T-cell (primary cell): ENCODE measurements around the gene ZBTB21. TPM values are rescaled to one million over a fixed set of nuclear protein-coding genes. Genes with fewer than 3 reads are reported as not detected.

Experiments
- ATAC-seq, 4 experiments: fragments of 200-7000 bp in 3 of 4; fragments of 150-1000 bp in 1 of 4; cut with Tn5 transposase; replicated peaks in 1 of 4; 1 replicate in 3 of 4; 2 replicates in 1 of 4; pipeline ENCODE4 v1.10.0; 2021; ENCODE audit warnings: moderate library complexity in 3 of 4, mild to moderate bottlenecking in 2 of 4, moderate number of reproducible peaks in 1 of 4
- CTCF ChIA-PET, 2 donors: fragments of 300-600 bp; sonication (Branson Sonifier 250); formaldehyde crosslinking; loops; one replicate each; lab custom pipeline; 2022; ENCODE audit warnings: antibody characterized with exemption in 2 of 2; lab: Charles Lee
- POLR2A ChIA-PET, 2 donors: fragments of 300-600 bp; sonication (Branson Sonifier 250); formaldehyde crosslinking; loops; one replicate each; lab custom pipeline; 2022; ENCODE audit warnings: antibody characterized with exemption in 2 of 2; lab: Charles Lee
- DNase-seq, 35 experiments: peaks; one replicate each; pipeline versions ENCODE4 v3.0.0 to v3.0.0-alpha.2; 2013 to 2023
- H3K27ac ChIP-seq: one replicate; pipeline ENCODE4 v1.5.1; 2013; ENCODE audit warnings: low read length
- H3K27me3 ChIP-seq, 2 experiments: replicated peaks in 1 of 2; 1 replicate in 1 of 2; 2 replicates in 1 of 2; pipeline versions ENCODE4 v1.6.1 to v1.7.0; 2013; ENCODE audit warnings: low read length in 1 of 2, mixed read lengths in 1 of 2; ENCODE audit not compliant: control insufficient read depth in 2 of 2, insufficient read depth in 2 of 2; ENCODE audit errors: extremely low read depth in 1 of 2
- H3K36me3 ChIP-seq, 2 donors: 1 replicate in 1 of 2; 2 replicates in 1 of 2; pipeline versions ENCODE4 v1.6.1 to v1.7.0; 2013; ENCODE audit warnings: low read length in 1 of 2; ENCODE audit not compliant: control insufficient read depth in 2 of 2, insufficient read depth in 1 of 2; ENCODE audit errors: extremely low read depth in 1 of 2
- H3K4me1 ChIP-seq, 2 experiments: 1 replicate in 1 of 2; 2 replicates in 1 of 2; pipeline versions ENCODE4 v1.6.1 to v1.7.0; 2013; ENCODE audit warnings: low read length in 2 of 2, mixed read lengths in 1 of 2; ENCODE audit not compliant: insufficient read depth in 2 of 2, control insufficient read depth in 1 of 2; ENCODE audit errors: extremely low read depth in 1 of 2
- H3K4me3 ChIP-seq, 2 donors: 1 replicate in 1 of 2; 2 replicates in 1 of 2; pipeline versions ENCODE4 v1.5.1 to v1.7.0; 2013; ENCODE audit warnings: mild to moderate bottlenecking in 2 of 2, low read length in 1 of 2, moderate library complexity in 1 of 2; ENCODE audit not compliant: control insufficient read depth in 1 of 2; ENCODE audit errors: extremely low read depth in 1 of 2
- H3K9me3 ChIP-seq: 2 replicates; pipeline ENCODE4 v1.7.0; 2013
- H3K27ac Mint-ChIP-seq, 2 donors: one replicate each; pipeline ENCODE4 v1.8.0; 2020 to 2021; ENCODE audit warnings: mild to moderate bottlenecking in 2 of 2, mixed read lengths in 2 of 2
- H3K27me3 Mint-ChIP-seq, 2 donors: one replicate each; pipeline ENCODE4 v1.8.0; 2021 to 2022; ENCODE audit warnings: mixed read lengths in 2 of 2
- H3K36me3 Mint-ChIP-seq: one replicate; pipeline ENCODE4 v1.8.0; 2021; ENCODE audit warnings: mixed read lengths
- H3K4me1 Mint-ChIP-seq, 3 donors: one replicate each; pipeline ENCODE4 v1.8.0; 2020 to 2022; ENCODE audit warnings: mixed read lengths in 3 of 3, mild to moderate bottlenecking in 1 of 3
- H3K4me3 Mint-ChIP-seq, 3 donors: one replicate each; pipeline ENCODE4 v1.8.0; 2020 to 2022; ENCODE audit warnings: mild to moderate bottlenecking in 3 of 3, mixed read lengths in 3 of 3, moderate library complexity in 3 of 3
- H3K9me3 Mint-ChIP-seq, 3 donors: one replicate each; pipeline ENCODE4 v1.8.0; 2020 to 2022; ENCODE audit warnings: mixed read lengths in 3 of 3
- WGBS: methylation state at CpG from one replicate; pipeline ENCODE4 v1.1.5; 2013; ENCODE audit warnings: missing lambda C conversion rate; ENCODE audit not compliant: insufficient coverage; 5-methylcytosine and 5-hydroxymethylcytosine counted together
- total RNA-seq, 35 experiments: library from RNA in 6 of 35; stranded (reverse) in 6 of 35; fragments of 120-200 nt in 1 of 35; gene quantifications; one replicate each; pipeline versions ENCODE4 v1.2.1 to v1.2.4 and lab custom pipeline; 2013 to 2026

The ZBTB21 gene
- total RNA-seq, 5 donors from 2014 or later (not counting 1 experiment from before 2014, with no cell fraction given) = 17.6 to 119 (median 25.9) TPM

DNA sequence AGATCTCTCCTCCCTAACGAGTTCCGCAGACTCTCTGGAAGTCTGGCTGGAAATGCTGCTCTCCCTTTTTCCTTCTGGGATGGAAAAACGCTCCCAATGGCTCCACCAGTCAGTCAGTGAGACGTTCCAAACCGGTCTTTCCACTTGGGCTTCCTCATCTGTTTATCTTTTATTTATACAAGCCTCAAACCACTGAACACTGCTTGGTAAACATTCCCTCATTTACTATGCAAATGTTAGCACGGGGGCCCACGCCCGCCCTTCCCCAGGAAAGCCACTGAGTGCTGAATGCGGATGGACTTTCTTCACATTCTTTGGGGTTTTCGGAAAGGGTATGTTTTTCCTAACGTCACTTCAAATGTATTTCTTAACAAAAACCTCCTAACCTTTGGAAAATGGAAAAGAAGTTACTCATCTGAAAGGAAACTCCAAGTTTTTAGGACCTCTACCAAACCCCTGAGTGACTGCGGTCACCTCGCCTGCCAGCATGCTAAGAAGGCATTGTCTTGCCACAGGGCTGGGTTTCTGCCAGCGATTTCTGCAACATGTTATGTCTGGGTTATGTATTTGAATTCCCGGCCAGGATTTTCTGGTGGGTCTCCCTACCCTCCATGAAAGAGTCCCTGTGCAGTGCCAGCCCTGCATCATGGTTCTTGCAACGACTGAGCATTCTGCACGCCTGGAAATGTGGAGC is 47.0 kb upstream of the ZBTB21 start:
- no peaks in the 10 kb centered on the region for H3K36me3 Mint-ChIP-seq
- Histone ChIP-seq H3K36me3 (no peaks in the 10 kb centered on the region), H3K9me3 (no peaks in the 10 kb centered on the region), H3K4me1 (peaks cover 5 to 15% of the 10 kb centered on the region in 2 experiments), H3K27me3 (no peaks in the 10 kb centered on the region), H3K4me3 (no peak overlapping the region), H3K27ac (no peak overlapping the region)
- H3K9me3 Mint-ChIP-seq = peaks cover 0 to 3% (median 0%) of the 10 kb centered on the region in 3 donors
- no peak for ATAC-seq
- peak overlapping the region; percentile 47 to 68 for H3K27ac Mint-ChIP-seq
- no peak overlapping the region for H3K4me3 Mint-ChIP-seq
- no peaks in the 10 kb centered on the region for H3K27me3 Mint-ChIP-seq
- WGBS = 78% methylated on average over 10 of the region's 17 CpGs
- peaks cover 23 to 35% (median 32%) of the 10 kb centered on the region in 3 donors for H3K4me1 Mint-ChIP-seq
- DNase-seq = no peak
- CTCF ChIA-PET = no interaction called here
- POLR2A ChIA-PET = interaction anchor here in 1 of 2 donors (0.6 kb wide), 1 partner anchor 9 kb away, joined by 3 read pairs; no protein-coding TSS in a partner anchor

DNA sequence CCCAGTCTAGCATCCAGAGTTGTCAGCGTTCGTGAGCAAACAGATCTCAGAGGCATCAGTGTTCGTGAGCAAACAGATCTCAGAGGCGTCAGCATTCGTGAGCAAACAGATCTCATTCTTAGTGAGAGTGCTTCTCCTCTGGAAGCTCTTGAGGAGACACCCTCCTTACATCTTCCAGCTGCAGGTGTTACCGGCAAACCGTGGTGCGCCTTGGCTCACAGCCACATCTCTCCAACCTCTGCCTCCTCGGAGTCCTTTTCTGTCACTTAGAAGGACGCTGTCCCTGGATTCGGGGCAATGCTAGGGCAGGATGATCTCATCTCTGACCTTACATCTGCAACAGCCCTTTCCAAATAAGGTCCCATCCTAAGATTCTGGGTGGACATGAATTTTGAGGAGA is 46.3 kb upstream of the ZBTB21 start:
- Histone ChIP-seq H3K9me3 (no peaks in the 10 kb centered on the region), H3K4me1 (peaks cover 3 to 14% of the 10 kb centered on the region in 2 experiments), H3K4me3 (no peak overlapping the region), H3K27ac (no peak overlapping the region), H3K36me3 (no peaks in the 10 kb centered on the region), H3K27me3 (no peaks in the 10 kb centered on the region)
- H3K27me3 Mint-ChIP-seq = no peaks in the 10 kb centered on the region
- peaks cover 22 to 30% (median 28%) of the 10 kb centered on the region in 3 donors for H3K4me1 Mint-ChIP-seq
- POLR2A ChIA-PET = no interaction called here
- peaks cover 0 to 3% (median 0%) of the 10 kb centered on the region in 3 donors for H3K9me3 Mint-ChIP-seq
- H3K4me3 Mint-ChIP-seq = no peak overlapping the region
- DNase-seq = no peak
- no peak for ATAC-seq
- CTCF ChIA-PET = no interaction called here
- H3K27ac Mint-ChIP-seq = peak overlapping the region; percentile 28 to 47
- 68% methylated on average over 7 of the region's 11 CpGs for WGBS
- H3K36me3 Mint-ChIP-seq = no peaks in the 10 kb centered on the region

- Mint-ChIP-seq H3K9me3 (peaks cover 0 to 3% (median 0%) of the 10 kb centered on the region in 3 donors), H3K4me3 (no peak overlapping the region), H3K27me3 (no peaks in the 10 kb centered on the region), H3K36me3 (no peaks in the 10 kb centered on the region), H3K4me1 (peaks cover 12 to 20% (median 18%) of the 10 kb centered on the region in 3 donors), H3K27ac (no peak overlapping the region)
- DNase-seq (no peak), ATAC-seq (no peak)
- no peak overlapping the region for H3K27ac ChIP-seq
- H3K9me3 ChIP-seq = no peaks in the 10 kb centered on the region
- H3K36me3 ChIP-seq = no peaks in the 10 kb centered on the region
- ChIA-PET CTCF (no interaction called here), POLR2A (no interaction called here)
- peaks cover 0 to 8% of the 10 kb centered on the region in 2 experiments for H3K4me1 ChIP-seq
- H3K27me3 ChIP-seq = no peaks in the 10 kb centered on the region
- H3K4me3 ChIP-seq = no peak overlapping the region
- WGBS = 81% methylated on average over 6 of the region's 9 CpGs
Measured at GRCh38 chr21:42055425-42055824, 45.3 kb upstream of the ZBTB21 start.

GRCh38 chr21:42051788-42052187 is 41.6 kb upstream of the ZBTB21 start:
- CTCF ChIA-PET = no interaction called here
- Mint-ChIP-seq H3K9me3 (peaks cover 0 to 3% (median 0%) of the 10 kb centered on the region in 3 donors), H3K27me3 (no peaks in the 10 kb centered on the region), H3K4me1 (peaks cover 5 to 9% (median 8%) of the 10 kb centered on the region in 3 donors), H3K4me3 (no peak overlapping the region), H3K27ac (no peak overlapping the region), H3K36me3 (no peaks in the 10 kb centered on the region)
- H3K27me3 ChIP-seq = peaks cover 0 to 7% of the 10 kb centered on the region in 2 experiments
- peaks cover 0 to 8% of the 10 kb centered on the region in 2 experiments for H3K4me1 ChIP-seq
- no peak for ATAC-seq
- no peaks in the 10 kb centered on the region for H3K36me3 ChIP-seq
- H3K9me3 ChIP-seq = no peaks in the 10 kb centered on the region
- H3K4me3 ChIP-seq = no peak overlapping the region
- WGBS = 78% methylated on average over 1 of the region's 9 CpGs
- POLR2A ChIA-PET = no interaction called here
- no peak for DNase-seq
- no peak overlapping the region for H3K27ac ChIP-seq

GRCh38 chr21:42049578-42050430 is 39.6 kb upstream of the ZBTB21 start:
- Histone ChIP-seq H3K36me3 (no peaks in the 10 kb centered on the region), H3K27ac (no peak overlapping the region), H3K27me3 (peaks cover 0 to 13% of the 10 kb centered on the region in 2 experiments), H3K4me1 (peaks cover 0 to 8% of the 10 kb centered on the region in 2 experiments), H3K9me3 (no peaks in the 10 kb centered on the region), H3K4me3 (no peak overlapping the region)
- peaks cover 0 to 8% (median 6%) of the 10 kb centered on the region in 3 donors for H3K4me1 Mint-ChIP-seq
- no peaks in the 10 kb centered on the region for H3K9me3 Mint-ChIP-seq
- no peak for DNase-seq
- no peak overlapping the region for H3K27ac Mint-ChIP-seq
- 82% methylated on average over 16 of the region's 16 CpGs for WGBS
- ChIA-PET POLR2A (interaction anchor here in 1 of 2 donors (0.7 kb wide), 1 partner anchor 1691 kb away, joined by 5 read pairs; no protein-coding TSS in a partner anchor), CTCF (no interaction called here)
- no peak for ATAC-seq
- H3K36me3 Mint-ChIP-seq = no peaks in the 10 kb centered on the region
- H3K27me3 Mint-ChIP-seq = no peaks in the 10 kb centered on the region
- H3K4me3 Mint-ChIP-seq = no peak overlapping the region

- no peaks in the 10 kb centered on the region for H3K36me3 ChIP-seq
- H3K4me1 Mint-ChIP-seq = peaks cover 0 to 8% (median 6%) of the 10 kb centered on the region in 3 donors
- no peak for ATAC-seq
- ChIA-PET CTCF (no interaction called here), POLR2A (interaction anchor here (0.7 kb wide), 2 partner anchors 14 to 1692 kb away, joined by 4 to 5 read pairs; no protein-coding TSS in a partner anchor)
- no peaks in the 10 kb centered on the region for H3K36me3 Mint-ChIP-seq
- H3K4me3 ChIP-seq = no peak overlapping the region
- no peak overlapping the region for H3K27ac ChIP-seq
- 80% methylated on average over 4 of the region's 10 CpGs for WGBS
- no peak for DNase-seq
- no peaks in the 10 kb centered on the region for H3K9me3 Mint-ChIP-seq
- H3K4me1 ChIP-seq = peaks cover 0 to 8% of the 10 kb centered on the region in 2 experiments
- H3K27me3 Mint-ChIP-seq = no peaks in the 10 kb centered on the region
- H3K27ac Mint-ChIP-seq = no peak overlapping the region
- no peaks in the 10 kb centered on the region for H3K9me3 ChIP-seq
- peaks cover 0 to 13% of the 10 kb centered on the region in 2 experiments for H3K27me3 ChIP-seq
- H3K4me3 Mint-ChIP-seq = no peak overlapping the region
Measured at GRCh38 chr21:42048870-42049577, 38.9 kb upstream of the ZBTB21 start.
